Myocyte (in vitro differentiated cells): ENCODE data around the gene SLC8A3. TPM values are rescaled to one million over a fixed set of nuclear protein-coding genes. Genes with fewer than 3 reads are reported as not detected.
A peak's percentile ranks its signal among the peaks of the same experiment; 100 is the strongest.

Experiments used
- DNase-seq: peaks from one replicate; pipeline ENCODE4 v3.0.0-alpha.2; 2012; ENCODE audit warnings: low read depth
- total RNA-seq: library from RNA; depleted of rRNA; stranded (reverse); fragments of >200 nt; gene quantifications from 2 replicates; pipeline ENCODE4 v1.2.3, GENCODE V29; 2014

The SLC8A3 gene
- total RNA-seq, 1 donor from 2014 or later = 25.2 TPM

DNA sequence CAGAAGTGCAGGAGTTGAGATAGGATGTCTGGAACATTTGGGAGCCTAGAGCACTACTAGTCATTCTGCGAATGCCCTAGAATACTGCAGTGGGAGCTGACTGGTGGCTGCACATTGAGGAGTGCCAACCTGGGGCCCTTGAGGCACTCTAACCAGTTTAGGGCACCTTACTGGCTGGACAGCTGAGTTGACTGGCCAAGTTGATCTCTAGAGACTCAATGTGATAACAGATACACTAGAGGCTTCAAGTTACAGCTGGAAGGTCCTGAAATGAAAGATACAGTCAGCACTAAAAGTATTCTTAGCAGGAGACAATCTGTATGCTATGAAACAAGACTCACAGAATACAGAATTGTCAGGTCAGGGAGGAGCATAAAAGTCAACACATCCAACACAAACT, 8.0 kb downstream of the SLC8A3 start:
- DNase-seq = peak; percentile 54

GRCh38 chr14:70177081-70177800, 11.5 kb downstream of the SLC8A3 start:
- no peak for DNase-seq

GRCh38 chr14:70173569-70173968, 15.2 kb downstream of the SLC8A3 start:
- DNase-seq = no peak

GRCh38 chr14:70171726-70172125, 17.0 kb downstream of the SLC8A3 start:
- no peak for DNase-seq

DNA sequence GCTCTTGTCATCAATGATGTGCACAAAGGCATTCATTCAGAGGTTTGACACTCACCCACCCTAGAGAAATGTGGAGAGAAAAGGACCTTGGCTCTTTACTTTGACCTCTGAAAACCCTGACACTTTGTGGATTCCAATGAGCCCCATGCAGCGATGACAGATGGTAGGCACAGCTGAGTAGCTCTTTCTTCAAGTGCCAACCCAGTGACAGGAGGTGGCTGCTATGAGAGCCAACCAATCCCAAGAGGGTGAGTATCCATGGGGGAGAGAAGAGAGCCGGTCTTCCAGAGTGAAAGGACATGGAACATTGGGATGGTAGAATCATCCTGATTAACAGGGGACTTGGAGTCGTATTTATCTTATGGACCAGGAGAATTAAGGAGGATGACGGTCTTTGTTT, 17.8 kb downstream of the SLC8A3 start:
- DNase-seq = peak; percentile 82

GRCh38 chr14:70168406-70168805, 20.3 kb downstream of the SLC8A3 start:
- DNase-seq = no peak

DNA sequence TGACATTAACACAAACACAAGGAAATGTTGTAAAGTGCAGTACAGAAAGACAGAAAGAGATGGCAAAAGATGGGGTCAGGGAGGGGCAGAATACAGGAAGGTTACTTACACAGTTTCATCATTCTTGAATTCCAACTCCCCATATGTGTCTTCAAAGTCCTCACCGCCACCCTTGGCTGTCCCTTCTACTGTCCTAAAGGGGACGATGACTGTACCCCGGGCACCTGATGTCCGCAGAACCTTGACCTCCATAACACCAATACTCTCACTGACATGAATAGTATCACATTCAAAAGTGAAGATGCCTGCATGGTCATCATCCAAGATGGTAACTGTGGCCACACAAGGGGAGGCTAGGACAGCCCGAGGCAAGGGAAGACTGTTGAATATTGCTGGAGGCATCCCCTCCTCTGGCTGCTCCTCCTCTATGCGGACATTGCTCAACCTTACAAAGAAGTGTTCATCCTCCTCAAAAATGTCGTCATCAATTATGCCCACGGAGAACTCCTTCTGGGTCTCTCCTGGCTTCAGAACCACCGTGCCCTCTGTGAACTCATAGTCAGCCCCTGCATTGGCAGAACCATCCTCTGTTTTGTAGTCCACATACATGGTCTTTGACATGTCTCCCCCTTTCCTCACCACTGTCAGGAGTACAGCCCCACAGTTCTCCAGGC, 22.1 kb downstream of the SLC8A3 start:
- no peak for DNase-seq

DNA sequence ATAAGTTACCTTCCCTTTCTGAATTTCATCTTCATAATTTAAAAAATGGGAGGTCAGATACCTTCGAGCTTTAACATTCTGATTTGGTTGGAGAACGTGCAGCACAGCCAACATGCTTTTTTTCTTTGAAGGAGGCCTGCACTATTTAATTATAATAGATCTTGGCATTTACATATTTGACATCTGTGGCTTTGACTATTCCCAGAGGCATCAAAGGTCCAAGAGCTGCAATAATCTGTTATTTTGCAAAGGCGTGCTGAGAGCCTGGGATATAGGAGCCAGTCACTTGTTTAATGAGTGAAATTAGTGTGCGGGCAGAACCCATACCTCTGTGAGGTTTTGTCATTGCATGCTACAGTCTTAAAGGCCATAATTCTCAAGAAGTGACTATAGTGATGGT, 26.4 kb downstream of the SLC8A3 start:
- DNase-seq = no peak

- DNase-seq = peak; percentile 76
Observed at GRCh38 chr14:70156592-70156991, 32.2 kb downstream of the SLC8A3 start.

GRCh38 chr14:70152704-70153103, 36.0 kb downstream of the SLC8A3 start:
- no peak for DNase-seq

- DNase-seq = no peak
Observed at GRCh38 chr14:70152081-70152480, 36.7 kb downstream of the SLC8A3 start.

DNA sequence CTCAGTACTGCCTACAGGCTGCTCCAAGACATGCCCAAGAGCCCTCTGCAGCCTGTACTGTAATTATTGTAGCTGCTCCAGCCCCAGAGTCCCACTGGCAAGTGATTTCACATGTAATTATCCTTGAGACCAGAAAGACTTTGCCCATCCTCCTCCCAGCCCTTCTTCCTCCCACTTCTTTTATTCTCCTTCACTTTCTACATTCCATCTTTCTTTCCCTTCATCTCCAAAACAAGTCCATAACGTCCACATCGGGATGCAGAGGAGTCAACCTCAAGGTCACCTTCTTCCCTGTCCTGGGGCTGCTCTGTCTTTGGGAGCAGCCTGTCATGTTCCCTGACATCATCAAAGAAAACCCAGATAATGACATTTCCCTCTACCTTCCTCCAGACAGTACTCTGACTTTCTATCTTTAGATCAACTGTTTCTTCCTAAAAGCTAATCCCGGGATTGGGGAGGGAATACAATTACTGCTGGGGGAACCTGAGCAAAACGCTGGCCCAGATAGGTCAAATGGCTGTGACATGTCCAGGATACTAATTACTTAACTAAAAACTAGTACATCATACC, 39.1 kb downstream of the SLC8A3 start:
- no peak for DNase-seq

DNA sequence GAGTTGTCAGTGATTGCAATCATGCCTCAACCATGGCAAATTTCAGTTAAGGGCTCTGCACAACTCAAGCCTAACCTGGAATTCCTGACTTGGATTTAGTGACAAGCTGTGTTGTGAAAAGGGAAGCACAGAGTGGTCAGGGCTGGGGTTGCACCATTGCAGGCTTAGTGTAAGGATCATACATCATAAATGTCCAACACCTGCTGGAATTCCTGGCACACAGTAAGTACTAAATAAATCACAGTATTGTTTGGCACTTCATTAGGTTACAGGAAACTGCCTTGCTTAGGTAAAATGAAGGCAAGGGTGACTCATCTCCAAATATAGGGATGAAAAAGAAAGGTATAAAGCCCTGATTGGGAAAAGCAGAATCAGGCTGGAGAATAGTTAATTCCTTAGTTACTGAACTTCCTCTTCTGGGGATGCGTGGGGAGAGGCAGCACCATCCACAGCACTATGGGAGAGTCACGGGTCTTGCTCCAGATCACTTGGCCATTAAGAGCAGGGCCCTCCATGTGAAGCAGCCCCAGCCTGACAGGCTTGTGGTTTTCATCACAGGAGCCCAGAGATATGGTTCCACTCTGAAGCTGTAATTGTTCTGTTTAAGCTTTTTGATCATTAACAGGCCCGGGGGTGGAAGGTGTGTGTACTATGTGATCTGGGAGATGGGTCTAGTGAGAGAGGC, 39.7 kb downstream of the SLC8A3 start:
- DNase-seq = no peak

DNA sequence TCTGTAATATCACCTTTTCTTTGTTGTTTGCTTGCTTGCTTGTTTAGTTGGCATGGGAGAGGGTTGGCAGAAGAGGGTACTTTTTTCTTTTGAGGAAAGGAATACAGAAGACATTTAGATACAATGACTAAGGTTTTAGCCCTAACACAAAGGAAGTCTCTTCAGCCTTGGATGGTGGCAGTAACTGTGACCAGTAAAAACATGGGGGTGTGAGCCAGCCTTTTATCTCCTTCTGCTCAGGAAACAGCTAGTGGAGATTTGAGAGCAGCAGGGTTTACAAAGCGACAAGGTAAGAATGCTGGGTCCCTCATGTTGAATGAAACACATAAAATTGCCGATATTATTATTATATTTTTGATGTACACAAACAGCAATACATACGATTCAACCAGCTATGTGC, 40.4 kb downstream of the SLC8A3 start:
- DNase-seq = no peak

GRCh38 chr14:70144046-70144445, 44.7 kb downstream of the SLC8A3 start:
- no peak for DNase-seq

DNA sequence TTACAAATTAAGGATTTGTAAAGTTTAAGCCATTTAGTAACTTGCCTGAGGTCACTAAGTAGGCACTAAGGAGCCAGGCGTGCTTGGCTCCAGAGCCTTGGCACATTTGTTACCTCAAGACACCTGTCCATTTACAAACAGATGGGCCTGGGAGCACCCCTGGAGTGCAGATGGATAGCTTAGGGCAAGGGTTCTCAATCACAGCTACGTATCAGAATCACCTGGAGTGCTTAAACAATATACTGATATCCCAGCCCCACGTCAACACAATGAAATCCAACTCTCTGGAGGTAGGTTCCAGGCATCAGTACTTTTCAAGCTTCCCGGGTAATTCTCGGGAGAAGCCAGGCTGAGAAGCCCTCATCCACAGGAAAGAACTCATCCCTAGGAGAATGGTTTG, 45.4 kb downstream of the SLC8A3 start:
- DNase-seq = no peak

GRCh38 chr14:70140614-70141013, 48.1 kb downstream of the SLC8A3 start:
- no peak for DNase-seq

DNA sequence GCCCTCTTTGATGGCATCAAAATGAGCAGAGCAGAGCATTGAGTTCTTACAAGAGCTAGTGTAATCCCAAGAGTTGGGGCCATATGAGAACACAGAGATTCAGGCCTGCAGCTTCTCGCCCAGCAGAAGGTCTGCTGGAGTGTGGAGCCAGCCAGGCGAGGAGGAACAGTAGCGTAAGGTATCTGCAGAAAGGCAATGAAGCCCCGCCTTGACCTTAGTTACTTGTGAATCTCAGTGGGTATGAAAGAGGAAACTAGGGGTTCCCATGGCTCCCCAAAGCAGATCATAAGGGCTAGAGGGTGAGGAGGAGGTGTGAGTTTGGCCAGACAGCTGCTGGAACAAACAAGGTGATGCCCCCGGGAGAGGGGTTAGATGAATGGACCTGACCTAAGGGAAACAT, 49.4 kb downstream of the SLC8A3 start:
- no peak for DNase-seq

DNA sequence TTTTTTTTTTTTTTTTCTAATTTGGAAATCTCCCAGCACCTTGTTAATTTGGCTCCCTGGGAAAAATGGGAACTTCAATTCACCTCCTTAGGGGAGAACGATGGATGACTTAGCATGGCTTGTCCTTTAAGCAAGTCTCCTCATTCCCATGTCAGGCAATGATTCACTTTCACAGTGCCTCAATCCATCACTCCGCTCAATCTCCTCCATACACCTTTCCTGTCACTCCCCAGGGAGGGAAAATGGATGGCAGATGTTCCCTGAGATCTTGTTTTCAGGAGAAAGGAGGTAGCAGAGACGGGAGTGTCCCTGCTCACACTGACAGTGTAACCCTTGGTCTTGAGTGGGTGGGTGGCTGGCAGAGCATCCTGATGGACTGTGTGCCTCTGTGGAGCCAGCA, 51.0 kb downstream of the SLC8A3 start:
- DNase-seq = no peak

DNA sequence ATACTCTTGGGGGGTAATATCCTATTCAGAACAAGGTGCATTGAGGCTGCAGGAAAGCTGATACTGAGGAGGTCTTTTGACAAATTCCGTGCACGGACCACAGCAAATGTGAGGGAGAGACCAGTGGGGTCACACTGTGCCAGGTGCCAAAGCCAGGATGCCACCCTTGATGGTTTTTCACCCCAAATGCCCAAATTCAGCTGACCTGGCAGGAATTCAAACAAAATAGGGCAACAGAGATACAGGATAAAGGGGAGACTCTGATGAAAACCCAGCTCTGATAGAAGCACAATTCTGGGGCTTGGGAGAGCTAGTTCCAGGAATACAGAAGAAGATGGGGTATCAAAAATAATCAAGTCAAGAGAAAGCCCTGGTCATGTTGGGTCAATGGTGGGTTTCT, 55.3 kb downstream of the SLC8A3 start:
- no peak for DNase-seq

- no peak for DNase-seq
Observed at GRCh38 chr14:70130482-70130881, 58.3 kb downstream of the SLC8A3 start.

GRCh38 chr14:70127186-70127585, 61.6 kb downstream of the SLC8A3 start:
- DNase-seq = no peak
